Nephron (organoid): ENCODE data around the gene MAN2A2.
"Not testable (repeated sequence)": the region's sequence is repeated elsewhere in the genome, so short reads cannot be mapped to it uniquely, and the experiment has no call there.

Experiments used
- H3K27ac Mint-ChIP-seq, 3 experiments: 2 replicates each; pipeline ENCODE4 v1.8.0; 2020; ENCODE audit warnings: mixed read lengths in 3 of 3, mild to moderate bottlenecking in 2 of 3, moderate library complexity in 1 of 3
- H3K27me3 Mint-ChIP-seq: 2 replicates; pipeline ENCODE4 v1.8.0; 2021; ENCODE audit warnings: low read depth, mild to moderate bottlenecking, moderate library complexity, mixed read lengths
- H3K36me3 Mint-ChIP-seq: 2 replicates; pipeline ENCODE4 v1.8.0; 2020; ENCODE audit warnings: low read depth, mixed read lengths
- H3K4me1 Mint-ChIP-seq: 2 replicates; pipeline ENCODE4 v1.8.0; 2020; ENCODE audit warnings: mixed read lengths
- H3K4me3 Mint-ChIP-seq, 3 experiments: 2 replicates each; pipeline ENCODE4 v1.8.0; 2020; ENCODE audit warnings: mild to moderate bottlenecking in 3 of 3, mixed read lengths in 3 of 3, moderate library complexity in 2 of 3
- H3K9me3 Mint-ChIP-seq: 2 replicates; pipeline ENCODE4 v1.8.0; 2020; ENCODE audit warnings: mixed read lengths
- CTCF ChIP-seq, 3 experiments: fragments of 200-600 bp; sonication (generic); IDR thresholded peaks; one replicate each; pipeline ENCODE4 v1.5.0; 2021; ENCODE audit warnings: antibody characterized with exemption in 3 of 3; ENCODE audit not compliant: unreplicated experiment in 3 of 3

The MAN2A2 gene

GRCh38 chr15:90915808-90916440 lies 12.8 kb downstream of the MAN2A2 start:
- H3K4me3 Mint-ChIP-seq: no peak overlapping the region
- no peaks in the 10 kb centered on the region for H3K27me3 Mint-ChIP-seq
- H3K4me1 Mint-ChIP-seq: peaks cover 12% of the 10 kb centered on the region
- TF ChIP-seq CTCF (IDR thresholded peaks at IDR 0.05; ENCODE audit: unreplicated experiment in 3 of 3): no peak
- no peaks in the 10 kb centered on the region for H3K9me3 Mint-ChIP-seq
- peaks cover 51% of the 10 kb centered on the region for H3K36me3 Mint-ChIP-seq
- peak overlapping the region in 2 of 3 experiments; percentile 2 to 63 for H3K27ac Mint-ChIP-seq

GRCh38 chr15:90916461-90916860 lies 13.4 kb downstream of the MAN2A2 start:
- H3K9me3 Mint-ChIP-seq: no peaks in the 10 kb centered on the region
- H3K27ac Mint-ChIP-seq: no peak overlapping the region
- no peak for TF ChIP-seq CTCF (IDR thresholded peaks at IDR 0.05; ENCODE audit: unreplicated experiment in 3 of 3)
- H3K4me3 Mint-ChIP-seq: peak overlapping the region in 1 of 3 experiments; percentile 28
- peaks cover 12% of the 10 kb centered on the region for H3K4me1 Mint-ChIP-seq
- peaks cover 56% of the 10 kb centered on the region for H3K36me3 Mint-ChIP-seq
- peaks cover 4% of the 10 kb centered on the region for H3K27me3 Mint-ChIP-seq

DNA sequence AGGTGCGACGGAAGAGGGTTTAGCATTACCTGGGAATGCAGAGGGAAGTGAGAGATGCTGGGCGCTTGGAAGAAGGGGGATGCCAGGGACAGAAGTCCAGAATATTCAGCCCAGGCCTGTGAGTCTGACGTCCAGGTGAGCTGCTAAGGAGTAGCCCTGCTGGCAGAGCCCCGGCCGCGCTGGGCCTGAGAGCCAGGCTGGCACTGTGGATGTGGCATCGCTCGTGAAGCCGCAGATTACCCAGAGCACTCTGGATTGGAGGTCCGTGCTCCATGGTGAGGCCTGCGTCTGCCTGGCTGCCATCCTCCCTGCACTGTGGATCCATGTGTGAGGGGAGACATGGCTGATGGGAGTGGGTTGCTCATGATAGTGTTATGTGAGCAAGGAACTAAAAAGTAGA lies 14.5 kb downstream of the MAN2A2 start:
- peaks cover 12% of the 10 kb centered on the region for H3K4me1 Mint-ChIP-seq
- peaks cover 4% of the 10 kb centered on the region for H3K27me3 Mint-ChIP-seq
- H3K9me3 Mint-ChIP-seq: no peaks in the 10 kb centered on the region
- no peak for TF ChIP-seq CTCF (IDR thresholded peaks at IDR 0.05; ENCODE audit: unreplicated experiment in 3 of 3)
- no peak overlapping the region for H3K4me3 Mint-ChIP-seq
- peaks cover 52% of the 10 kb centered on the region for H3K36me3 Mint-ChIP-seq
- H3K27ac Mint-ChIP-seq: no peak overlapping the region

DNA sequence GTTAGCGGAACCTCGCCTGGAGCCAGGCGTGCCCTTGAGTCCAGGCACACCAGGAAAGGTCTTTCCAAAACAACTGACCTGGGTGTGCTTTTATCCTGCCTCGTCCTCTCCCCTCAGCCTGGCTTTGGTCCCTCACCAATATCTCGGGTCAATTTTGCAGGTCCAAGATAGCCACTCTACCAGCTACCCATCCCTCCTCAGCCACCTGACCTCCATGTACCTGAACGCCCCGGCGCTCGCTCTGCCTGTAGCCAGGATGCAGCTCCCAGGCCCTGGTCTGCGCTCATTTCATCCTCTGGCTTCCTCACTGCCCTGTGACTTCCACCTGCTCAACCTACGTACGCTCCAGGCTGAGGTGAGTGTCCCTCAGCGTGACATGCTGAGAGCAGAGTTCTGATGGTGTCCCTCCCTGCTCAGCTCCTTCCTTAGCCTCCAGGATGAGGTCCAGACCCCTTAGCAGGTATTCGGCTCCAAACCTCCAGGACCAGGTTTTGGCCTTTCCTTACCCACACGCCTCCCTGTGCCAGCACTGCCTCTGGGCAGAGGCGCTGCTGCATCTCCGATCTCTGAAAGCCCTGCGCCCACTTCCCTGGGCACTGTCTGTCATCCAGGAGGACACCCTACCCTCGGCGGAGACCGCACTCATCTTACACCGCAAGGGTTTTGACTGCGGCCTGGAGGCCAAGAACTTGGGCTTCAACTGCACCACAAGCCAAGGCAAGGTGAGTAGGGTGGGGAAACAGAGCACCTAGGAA lies 15.1 kb downstream of the MAN2A2 start:
- Mint-ChIP-seq H3K4me3 (no peak overlapping the region), H3K27me3 (peaks cover 4% of the 10 kb centered on the region), H3K36me3 (peaks cover 49% of the 10 kb centered on the region), H3K27ac (no peak overlapping the region), H3K9me3 (no peaks in the 10 kb centered on the region), H3K4me1 (peaks cover 12% of the 10 kb centered on the region)
- no peak for TF ChIP-seq CTCF (IDR thresholded peaks at IDR 0.05; ENCODE audit: unreplicated experiment in 3 of 3)

DNA sequence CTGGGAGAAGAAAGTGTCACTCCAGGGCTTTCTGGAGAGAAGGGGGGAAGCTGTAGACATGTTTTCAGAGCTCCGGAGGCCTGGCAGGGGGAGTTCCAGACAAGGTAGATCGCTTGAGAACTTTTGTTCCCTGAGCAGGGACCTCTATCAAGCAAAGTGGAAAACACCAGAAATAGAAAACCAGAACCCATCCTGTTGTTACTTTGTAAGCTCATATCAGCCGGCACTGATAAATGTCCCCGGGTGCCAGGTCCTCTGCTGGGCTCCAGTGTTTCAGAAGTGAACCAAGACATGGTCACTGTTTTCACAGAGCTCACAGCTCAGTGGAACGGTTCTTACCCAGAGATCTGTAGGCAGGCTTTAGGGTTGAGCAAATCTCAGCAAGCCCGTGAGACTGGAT lies 15.7 kb downstream of the MAN2A2 start:
- Mint-ChIP-seq H3K27ac (no peak overlapping the region), H3K4me1 (peaks cover 12% of the 10 kb centered on the region), H3K27me3 (peaks cover 4% of the 10 kb centered on the region), H3K4me3 (no peak overlapping the region), H3K9me3 (no peaks in the 10 kb centered on the region), H3K36me3 (peaks cover 46% of the 10 kb centered on the region)
- no peak for TF ChIP-seq CTCF (IDR thresholded peaks at IDR 0.05; ENCODE audit: unreplicated experiment in 3 of 3)

DNA sequence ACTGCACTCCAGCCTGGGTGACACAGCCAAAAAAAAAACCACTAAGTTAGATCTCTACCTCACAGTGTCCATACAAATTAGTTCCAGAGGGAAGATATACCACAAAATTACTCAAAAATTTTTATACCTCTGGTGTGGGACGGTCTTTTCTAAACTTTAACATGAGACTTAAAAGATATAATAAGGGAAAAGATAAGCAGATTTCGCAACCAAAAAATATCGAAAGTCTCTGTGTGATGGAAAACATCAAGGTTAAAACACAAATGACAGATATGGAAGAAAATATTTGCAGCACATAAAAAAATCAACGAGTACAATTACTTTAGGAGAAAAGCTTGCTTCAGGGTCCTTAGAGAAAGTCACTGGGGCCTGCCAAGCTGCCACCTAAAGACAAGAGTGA lies 18.8 kb downstream of the MAN2A2 start:
- H3K4me3 Mint-ChIP-seq: no peak overlapping the region
- no peak overlapping the region for H3K27ac Mint-ChIP-seq
- peaks cover 4% of the 10 kb centered on the region for H3K27me3 Mint-ChIP-seq
- H3K36me3 Mint-ChIP-seq: peaks cover 33% of the 10 kb centered on the region
- no peaks in the 10 kb centered on the region for H3K9me3 Mint-ChIP-seq
- no peaks in the 10 kb centered on the region for H3K4me1 Mint-ChIP-seq
- TF ChIP-seq CTCF (IDR thresholded peaks at IDR 0.05; ENCODE audit: unreplicated experiment in 3 of 3): no peak

GRCh38 chr15:90922712-90923322 lies 19.7 kb downstream of the MAN2A2 start:
- not testable (repeated sequence) for H3K9me3 Mint-ChIP-seq, H3K27ac Mint-ChIP-seq, H3K4me1 Mint-ChIP-seq, H3K4me3 Mint-ChIP-seq, H3K27me3 Mint-ChIP-seq
- H3K36me3 Mint-ChIP-seq: peaks cover 25% of the 10 kb centered on the region
